Adrenal gland (tissue), 5 donors: ENCODE data around the gene B4GALT4.

Experiments used
- POLR2A ChIP-seq, 2 donors: fragments of 450-650 bp; IDR thresholded peaks; one replicate each; pipeline ENCODE4 v1.6.1; 2017; ENCODE audit warnings: antibody characterized with exemption in 2 of 2, mild to moderate bottlenecking in 2 of 2, moderate library complexity in 1 of 2
- TF ChIP-seq, protein P1 (sequence below), 6 experiments: fragments of 450-650 bp in 4 of 6; fragments of 200-600 bp in 2 of 6; sonication (generic) in 1 of 6; IDR thresholded peaks; 1 replicate in 5 of 6; 2 replicates in 1 of 6; pipeline versions ENCODE4 v1.5.1 to v1.8.0; 2016 to 2021; ENCODE audit warnings: antibody characterized with exemption in 6 of 6, mild to moderate bottlenecking in 2 of 6, moderate library complexity in 1 of 6
- donor health status: DM: no; HTN: no; CAD: no.

DNA sequence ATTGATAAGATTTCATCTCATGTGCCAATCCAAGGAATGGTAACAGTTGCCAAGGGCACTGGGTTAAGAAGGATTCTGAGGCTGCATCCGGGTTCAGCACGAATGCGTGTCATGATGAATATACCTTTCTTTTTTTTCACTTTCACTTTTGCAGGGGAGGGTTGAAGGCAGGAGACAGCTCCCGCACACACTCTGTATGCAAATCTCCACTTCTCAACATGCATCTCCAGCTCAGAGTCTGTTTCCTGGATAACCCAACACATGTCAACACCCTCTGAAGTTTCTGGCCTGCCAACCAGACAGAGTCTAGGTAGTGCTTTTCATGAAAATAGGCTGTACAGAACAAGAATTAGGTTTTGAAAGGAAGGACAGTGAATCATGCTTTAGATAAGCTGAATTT lies 21.6 kb downstream of the B4GALT4 start:
- TF ChIP-seq, protein P1, sequence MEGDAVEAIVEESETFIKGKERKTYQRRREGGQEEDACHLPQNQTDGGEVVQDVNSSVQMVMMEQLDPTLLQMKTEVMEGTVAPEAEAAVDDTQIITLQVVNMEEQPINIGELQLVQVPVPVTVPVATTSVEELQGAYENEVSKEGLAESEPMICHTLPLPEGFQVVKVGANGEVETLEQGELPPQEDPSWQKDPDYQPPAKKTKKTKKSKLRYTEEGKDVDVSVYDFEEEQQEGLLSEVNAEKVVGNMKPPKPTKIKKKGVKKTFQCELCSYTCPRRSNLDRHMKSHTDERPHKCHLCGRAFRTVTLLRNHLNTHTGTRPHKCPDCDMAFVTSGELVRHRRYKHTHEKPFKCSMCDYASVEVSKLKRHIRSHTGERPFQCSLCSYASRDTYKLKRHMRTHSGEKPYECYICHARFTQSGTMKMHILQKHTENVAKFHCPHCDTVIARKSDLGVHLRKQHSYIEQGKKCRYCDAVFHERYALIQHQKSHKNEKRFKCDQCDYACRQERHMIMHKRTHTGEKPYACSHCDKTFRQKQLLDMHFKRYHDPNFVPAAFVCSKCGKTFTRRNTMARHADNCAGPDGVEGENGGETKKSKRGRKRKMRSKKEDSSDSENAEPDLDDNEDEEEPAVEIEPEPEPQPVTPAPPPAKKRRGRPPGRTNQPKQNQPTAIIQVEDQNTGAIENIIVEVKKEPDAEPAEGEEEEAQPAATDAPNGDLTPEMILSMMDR (IDR thresholded peaks at IDR 0.05): no peak
- TF ChIP-seq POLR2A (IDR thresholded peaks at IDR 0.05): no peak
